Fibroblast of the conjunctiva (primary cell): ENCODE results near the gene KRTAP5-3.
A peak's percentile ranks its signal among the peaks of the same experiment; 100 is the strongest.
"Not testable (repeated sequence)": the region's sequence is repeated elsewhere in the genome, so short reads cannot be mapped to it uniquely, and the experiment has no call there.

ENCODE experiments used
- DNase-seq: peaks from one replicate; pipeline ENCODE4 v3.0.0-alpha.2; 2010; ENCODE audit warnings: low read depth

Gene KRTAP5-3

GRCh38 chr11:1608363-1608762 lies at the start of gene KRTAP5-3:
TSS of gene KRTAP5-3 (minus strand) at chr11:1608463. CDS start at chr11:1608385, 78 bp downstream.
- DNase-seq: no peak

GRCh38 chr11:1656670-1657069 lies 48.4 kb upstream of the KRTAP5-3 start:
- no peak for DNase-seq

- no peak for DNase-seq
These were observed 47.8 kb upstream of the KRTAP5-3 start for GRCh38 chr11:1656061-1656441.

GRCh38 chr11:1655168-1656060 lies 47.2 kb upstream of the KRTAP5-3 start:
- no peak for DNase-seq

- DNase-seq: no peak
These were observed 46.3 kb upstream of the KRTAP5-3 start for GRCh38 chr11:1654388-1655167.

- no peak for DNase-seq
These were observed 45.5 kb upstream of the KRTAP5-3 start for GRCh38 chr11:1653541-1654387.

GRCh38 chr11:1652771-1653540 lies 44.7 kb upstream of the KRTAP5-3 start:
- peak; percentile 12 for DNase-seq

GRCh38 chr11:1652442-1652770 lies 44.1 kb upstream of the KRTAP5-3 start:
- DNase-seq: no peak

- no peak for DNase-seq
These were observed 43.8 kb upstream of the KRTAP5-3 start for GRCh38 chr11:1652026-1652425.

GRCh38 chr11:1651411-1651980 lies 43.2 kb upstream of the KRTAP5-3 start:
- no peak for DNase-seq

- no peak for DNase-seq
These were observed 42.6 kb upstream of the KRTAP5-3 start for GRCh38 chr11:1650918-1651262.

GRCh38 chr11:1650034-1650917 lies 42.0 kb upstream of the KRTAP5-3 start:
- no peak for DNase-seq

- DNase-seq: no peak
These were observed 40.6 kb upstream of the KRTAP5-3 start for GRCh38 chr11:1648653-1649420.

- no peak for DNase-seq
These were observed 39.8 kb upstream of the KRTAP5-3 start for GRCh38 chr11:1647901-1648652.

- DNase-seq: not testable (repeated sequence)
These were observed 38.3 kb upstream of the KRTAP5-3 start for GRCh38 chr11:1646540-1646939.

- DNase-seq: no peak
These were observed 37.1 kb upstream of the KRTAP5-3 start for GRCh38 chr11:1645357-1645821.

GRCh38 chr11:1644601-1645356 lies 36.5 kb upstream of the KRTAP5-3 start:
- DNase-seq: no peak

- no peak for DNase-seq
These were observed 35.0 kb upstream of the KRTAP5-3 start for GRCh38 chr11:1643146-1643690.
